Measurements from ENCODE around the gene MRM2.

Gene MRM2

DNA sequence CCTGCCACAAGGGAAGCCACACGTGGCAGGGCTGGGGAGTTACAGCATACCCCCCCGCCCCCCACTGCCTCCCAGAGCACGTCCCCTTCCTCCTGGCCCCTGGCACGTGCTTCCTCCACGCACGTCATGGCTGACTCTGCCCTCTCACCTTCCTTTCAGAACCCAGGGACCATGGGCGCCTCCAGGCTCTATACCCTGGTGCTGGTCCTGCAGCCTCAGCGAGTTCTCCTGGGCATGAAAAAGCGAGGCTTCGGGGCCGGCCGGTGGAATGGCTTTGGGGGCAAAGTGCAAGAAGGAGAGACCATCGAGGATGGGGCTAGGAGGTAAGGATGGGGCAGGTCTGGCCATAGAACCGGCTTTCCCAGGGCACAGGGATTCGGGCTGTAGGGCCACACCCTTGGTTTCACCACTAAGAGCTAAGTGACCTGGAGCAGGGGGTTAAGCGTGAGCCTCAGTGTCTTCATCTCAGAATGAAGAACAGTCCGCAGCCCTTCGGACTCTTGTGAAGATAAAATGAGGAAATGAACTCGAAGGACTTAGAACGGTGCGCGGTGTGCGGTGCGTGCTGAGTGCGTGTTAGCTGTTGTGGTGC, 2.5 kb upstream of the MRM2 start:
- peaks cover 12% of the 10 kb centered on the region for H3K36me3 ChIP-seq (ENCODE audit: control insufficient read depth, insufficient read depth, low read length)
- no peak overlapping the region for H3K27ac ChIP-seq (ENCODE audit: low read depth, low read length)
- H3K4me1 ChIP-seq (ENCODE audit: control insufficient read depth, insufficient read depth, low read length): peaks cover 7% of the 10 kb centered on the region
- H3K4me3 ChIP-seq (ENCODE audit: low read depth, low read length): no peak overlapping the region
- no peaks in the 10 kb centered on the region for H3K9me3 ChIP-seq (ENCODE audit: control insufficient read depth, insufficient read depth, low read length)
- no peaks in the 10 kb centered on the region for H3K27me3 ChIP-seq (ENCODE audit: control insufficient read depth, insufficient read depth, low read length)
- no peak overlapping the region for H3K9ac ChIP-seq (ENCODE audit: low read depth, low read length)

DNA sequence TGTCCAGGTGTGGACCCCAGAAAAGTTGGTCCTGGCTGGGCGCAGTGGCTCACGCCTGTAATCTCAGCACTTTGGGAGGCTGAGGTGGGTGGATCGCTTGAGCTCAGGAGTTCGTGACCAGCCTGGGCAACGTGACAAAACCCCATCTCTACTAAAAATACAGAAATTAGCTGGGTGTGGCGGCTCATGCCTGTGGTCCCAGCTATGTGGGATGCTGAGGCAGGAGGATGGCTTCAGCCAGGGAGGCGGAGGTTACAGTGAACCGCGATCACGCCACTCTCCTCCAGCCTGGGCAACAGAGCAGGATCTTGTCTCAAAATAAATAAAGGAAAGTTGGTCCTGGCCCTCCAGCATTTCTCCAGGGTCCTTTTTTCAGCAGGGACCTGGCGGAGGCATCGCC, 1.5 kb upstream of the MRM2 start:
- H3K9ac ChIP-seq (ENCODE audit: low read depth, low read length): no peak overlapping the region
- peaks cover 20% of the 10 kb centered on the region for H3K36me3 ChIP-seq (ENCODE audit: control insufficient read depth, insufficient read depth, low read length)

DNA sequence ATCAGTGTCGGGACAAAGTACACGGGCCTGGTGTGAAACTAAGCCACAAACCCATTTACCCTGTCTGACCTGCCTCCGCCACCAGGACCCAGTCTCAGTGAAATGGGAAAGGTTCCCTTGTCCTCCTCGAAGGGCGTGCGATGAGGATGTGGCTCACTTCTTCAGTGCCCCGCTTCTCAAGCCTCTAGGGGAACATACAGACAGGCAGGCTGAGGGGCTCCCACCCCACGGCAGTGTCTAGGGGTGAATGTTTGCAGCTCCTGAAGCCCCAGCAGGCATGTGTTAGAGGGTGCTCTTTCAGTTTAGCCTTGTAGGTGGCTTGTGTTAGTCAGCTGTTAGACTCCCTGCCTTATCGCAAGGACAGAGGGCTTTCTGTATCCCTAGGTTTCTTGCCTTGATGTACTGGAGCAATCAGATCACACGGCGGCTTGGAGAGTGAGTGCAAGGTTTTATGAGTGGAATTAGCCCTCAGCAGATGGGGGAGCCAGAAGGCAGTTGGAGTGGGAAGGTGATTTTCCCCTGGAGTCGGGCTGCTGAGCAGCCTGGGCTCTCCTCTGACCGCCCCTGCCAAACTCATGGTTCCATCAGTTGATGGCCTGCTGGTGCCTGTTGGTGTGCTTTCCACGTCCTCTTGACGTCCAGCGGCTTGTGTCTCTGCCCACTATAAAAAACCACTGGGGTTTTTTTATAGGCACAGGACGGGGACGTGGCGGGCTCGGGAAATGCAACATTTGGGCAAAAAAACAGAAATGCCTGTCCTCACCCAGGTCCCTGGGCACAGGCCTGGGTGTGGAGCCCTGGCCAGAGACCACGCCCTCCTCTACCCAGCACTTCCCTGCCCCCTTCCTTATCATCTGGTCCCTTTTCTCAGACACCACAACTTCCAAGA, 780 bp upstream of the MRM2 start:
- Histone ChIP-seq H3K9me3 (ENCODE audit: control insufficient read depth, insufficient read depth, low read length) (no peaks in the 10 kb centered on the region), H3K4me3 (ENCODE audit: low read depth, low read length) (peak overlapping the region; percentile 86), H3K4me1 (ENCODE audit: control insufficient read depth, insufficient read depth, low read length) (peaks cover 7% of the 10 kb centered on the region), H3K36me3 (ENCODE audit: control insufficient read depth, insufficient read depth, low read length) (peaks cover 27% of the 10 kb centered on the region), H3K27ac (ENCODE audit: low read depth, low read length) (peak overlapping the region; percentile 74), H3K9ac (ENCODE audit: low read depth, low read length) (peak overlapping the region; percentile 79), H3K27me3 (ENCODE audit: control insufficient read depth, insufficient read depth, low read length) (no peaks in the 10 kb centered on the region)

More for the DNA sequence above, 1.5 kb upstream of the MRM2 start:
- no peaks in the 10 kb centered on the region for H3K27me3 ChIP-seq (ENCODE audit: control insufficient read depth, insufficient read depth, low read length)
- H3K9me3 ChIP-seq (ENCODE audit: control insufficient read depth, insufficient read depth, low read length): no peaks in the 10 kb centered on the region
- H3K4me3 ChIP-seq (ENCODE audit: low read depth, low read length): peak overlapping the region; percentile 86; the same call in 1 of the 2 replicates
- no peak overlapping the region for H3K27ac ChIP-seq (ENCODE audit: low read depth, low read length)
- H3K4me1 ChIP-seq (ENCODE audit: control insufficient read depth, insufficient read depth, low read length): peaks cover 7% of the 10 kb centered on the region

DNA sequence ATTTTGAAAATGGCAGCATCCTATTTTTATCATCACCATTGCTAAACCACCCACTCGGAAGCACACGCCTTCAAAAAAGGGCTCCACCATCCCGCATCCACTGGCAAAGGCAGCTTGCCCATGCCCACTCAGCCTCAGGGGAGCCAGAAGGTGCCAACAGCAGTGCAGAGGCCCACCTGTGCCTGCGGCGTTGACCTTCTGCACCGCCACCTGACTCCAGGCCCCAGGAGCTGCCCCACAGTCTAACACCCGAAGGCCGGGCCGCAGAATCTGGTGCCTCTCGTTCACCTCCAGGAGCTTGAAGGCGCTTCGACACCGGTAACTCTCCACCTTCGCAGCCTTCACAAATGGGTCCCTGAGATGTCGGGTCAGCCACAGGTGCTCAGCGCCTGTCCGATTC, 2.8 kb downstream of the MRM2 start:
- no peak overlapping the region for H3K4me3 ChIP-seq (ENCODE audit: low read depth, low read length)
- no peak overlapping the region for H3K27ac ChIP-seq (ENCODE audit: low read depth, low read length)
- H3K27me3 ChIP-seq (ENCODE audit: control insufficient read depth, insufficient read depth, low read length): no peaks in the 10 kb centered on the region
- peaks cover 52% of the 10 kb centered on the region for H3K36me3 ChIP-seq (ENCODE audit: control insufficient read depth, insufficient read depth, low read length)
- no peaks in the 10 kb centered on the region for H3K9me3 ChIP-seq (ENCODE audit: control insufficient read depth, insufficient read depth, low read length)
- H3K4me1 ChIP-seq (ENCODE audit: control insufficient read depth, insufficient read depth, low read length): peaks cover 4% of the 10 kb centered on the region
- H3K9ac ChIP-seq (ENCODE audit: low read depth, low read length): no peak overlapping the region

DNA sequence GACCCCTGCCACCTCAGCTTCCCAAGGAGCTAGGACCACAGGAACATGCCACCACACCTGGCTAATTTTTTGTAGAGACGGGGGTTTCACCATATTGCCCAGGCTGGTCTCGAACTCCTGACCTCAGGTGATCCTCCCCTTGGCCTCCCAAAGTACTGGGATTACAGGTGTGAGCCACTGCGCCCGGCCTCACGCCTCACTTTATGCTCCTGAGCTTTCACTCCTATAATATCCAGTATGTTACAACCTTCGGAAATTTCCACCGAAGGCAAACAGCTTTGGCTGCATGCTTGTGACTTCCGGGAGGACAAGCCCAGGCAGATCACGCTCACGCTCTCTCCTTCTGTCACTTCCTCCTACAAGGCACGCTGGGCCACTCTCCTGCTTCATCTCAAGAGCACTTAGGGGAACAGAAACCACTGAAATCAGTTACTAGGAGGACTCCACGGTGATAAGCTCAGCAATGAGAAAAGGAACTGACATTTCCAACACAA, 4.8 kb downstream of the MRM2 start:
- no peaks in the 10 kb centered on the region for H3K9me3 ChIP-seq (ENCODE audit: control insufficient read depth, insufficient read depth, low read length)
- no peak overlapping the region for H3K9ac ChIP-seq (ENCODE audit: low read depth, low read length)
- peaks cover 4% of the 10 kb centered on the region; the same call in 1 of the 2 replicates for H3K4me1 ChIP-seq (ENCODE audit: control insufficient read depth, insufficient read depth, low read length)
- H3K27me3 ChIP-seq (ENCODE audit: control insufficient read depth, insufficient read depth, low read length): no peaks in the 10 kb centered on the region
- peaks cover 55% of the 10 kb centered on the region for H3K36me3 ChIP-seq (ENCODE audit: control insufficient read depth, insufficient read depth, low read length)
- H3K27ac ChIP-seq (ENCODE audit: low read depth, low read length): no peak overlapping the region
- H3K4me3 ChIP-seq (ENCODE audit: low read depth, low read length): no peak overlapping the region

DNA sequence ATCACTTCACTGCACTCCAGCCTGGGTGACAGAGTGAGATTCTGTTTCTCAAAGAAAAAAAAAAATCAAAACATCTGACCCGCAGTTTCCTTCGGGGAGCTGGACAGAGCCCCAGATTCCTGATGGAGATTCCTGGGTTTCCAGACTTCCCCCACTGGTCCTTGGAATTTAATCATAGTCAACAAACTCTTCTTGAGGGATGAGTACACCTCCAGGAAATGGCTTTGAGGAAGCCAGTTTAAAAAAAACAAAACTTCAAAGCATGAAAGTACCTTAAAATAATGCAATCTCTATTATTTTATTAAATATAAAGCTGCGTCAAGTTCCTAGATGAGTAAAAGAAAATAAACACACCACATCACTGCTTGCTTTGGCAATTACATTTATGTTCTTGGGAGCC, 8.1 kb downstream of the MRM2 start:
- no peak overlapping the region for H3K9ac ChIP-seq (ENCODE audit: low read depth, low read length)
- H3K4me3 ChIP-seq (ENCODE audit: low read depth, low read length): no peak overlapping the region
- H3K36me3 ChIP-seq (ENCODE audit: control insufficient read depth, insufficient read depth, low read length): peaks cover 60% of the 10 kb centered on the region
- H3K9me3 ChIP-seq (ENCODE audit: control insufficient read depth, insufficient read depth, low read length): no peaks in the 10 kb centered on the region
- H3K27me3 ChIP-seq (ENCODE audit: control insufficient read depth, insufficient read depth, low read length): no peaks in the 10 kb centered on the region
- peaks cover 9% of the 10 kb centered on the region; the same call in 1 of the 2 replicates for H3K4me1 ChIP-seq (ENCODE audit: control insufficient read depth, insufficient read depth, low read length)
- H3K27ac ChIP-seq (ENCODE audit: low read depth, low read length): no peak overlapping the region

DNA sequence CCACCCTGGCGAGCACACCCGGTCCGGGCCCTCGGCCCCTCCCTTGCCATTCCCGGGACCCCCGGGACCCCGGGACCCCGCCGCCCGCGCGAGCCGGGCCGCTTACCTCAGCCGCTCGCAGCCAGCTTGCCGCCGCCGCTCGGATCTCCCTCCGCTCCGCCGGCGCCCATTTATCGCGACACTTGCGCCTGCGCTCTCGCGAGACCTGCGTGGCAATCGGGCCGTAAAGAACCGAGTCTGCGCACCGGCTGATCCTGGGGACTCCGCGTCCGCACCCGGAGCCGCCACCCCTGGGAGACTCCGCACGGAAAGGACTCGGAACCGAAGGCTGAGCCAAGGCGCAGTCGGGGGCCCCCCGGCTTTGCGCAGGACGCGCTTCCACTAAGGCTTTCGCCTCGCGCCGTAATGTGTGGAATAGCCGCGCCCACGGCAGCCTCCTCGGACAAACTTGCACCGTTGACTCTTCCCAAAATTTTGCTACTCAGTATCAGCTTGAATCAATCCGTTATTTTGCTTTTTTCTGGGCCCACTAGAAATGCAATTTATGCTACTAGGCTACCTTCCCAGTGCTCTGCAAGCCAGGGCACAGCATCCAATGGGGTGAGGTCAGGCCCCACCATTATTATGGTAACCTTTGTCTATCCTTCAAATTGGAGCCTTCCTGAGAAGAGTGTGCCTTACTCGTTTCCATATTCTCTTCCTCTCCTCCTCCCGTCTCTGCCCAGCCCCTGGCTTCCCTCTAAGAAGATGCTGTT, 9.1 kb downstream of the MRM2 start, which contains the start of gene MAD1L1:
Gene MAD1L1 (minus strand): TSS at position 180 of the 755 bp plus-strand sequence. CDS start 2,812 bp downstream, outside the sequence.
- Histone ChIP-seq H3K27me3 (ENCODE audit: control insufficient read depth, insufficient read depth, low read length) (no peaks in the 10 kb centered on the region), H3K9ac (ENCODE audit: low read depth, low read length) (peak within 1 kb of the TSS; percentile 82), H3K27ac (ENCODE audit: low read depth, low read length) (peak within 1 kb of the TSS; percentile 71), H3K4me3 (ENCODE audit: low read depth, low read length) (peak within 1 kb of the TSS; percentile 87), H3K9me3 (ENCODE audit: control insufficient read depth, insufficient read depth, low read length) (no peaks in the 10 kb centered on the region), H3K36me3 (ENCODE audit: control insufficient read depth, insufficient read depth, low read length) (peaks cover 63% of the 10 kb centered on the region), H3K4me1 (ENCODE audit: control insufficient read depth, insufficient read depth, low read length) (peaks cover 9% of the 10 kb centered on the region; the same call in 1 of the 2 replicates)

DNA sequence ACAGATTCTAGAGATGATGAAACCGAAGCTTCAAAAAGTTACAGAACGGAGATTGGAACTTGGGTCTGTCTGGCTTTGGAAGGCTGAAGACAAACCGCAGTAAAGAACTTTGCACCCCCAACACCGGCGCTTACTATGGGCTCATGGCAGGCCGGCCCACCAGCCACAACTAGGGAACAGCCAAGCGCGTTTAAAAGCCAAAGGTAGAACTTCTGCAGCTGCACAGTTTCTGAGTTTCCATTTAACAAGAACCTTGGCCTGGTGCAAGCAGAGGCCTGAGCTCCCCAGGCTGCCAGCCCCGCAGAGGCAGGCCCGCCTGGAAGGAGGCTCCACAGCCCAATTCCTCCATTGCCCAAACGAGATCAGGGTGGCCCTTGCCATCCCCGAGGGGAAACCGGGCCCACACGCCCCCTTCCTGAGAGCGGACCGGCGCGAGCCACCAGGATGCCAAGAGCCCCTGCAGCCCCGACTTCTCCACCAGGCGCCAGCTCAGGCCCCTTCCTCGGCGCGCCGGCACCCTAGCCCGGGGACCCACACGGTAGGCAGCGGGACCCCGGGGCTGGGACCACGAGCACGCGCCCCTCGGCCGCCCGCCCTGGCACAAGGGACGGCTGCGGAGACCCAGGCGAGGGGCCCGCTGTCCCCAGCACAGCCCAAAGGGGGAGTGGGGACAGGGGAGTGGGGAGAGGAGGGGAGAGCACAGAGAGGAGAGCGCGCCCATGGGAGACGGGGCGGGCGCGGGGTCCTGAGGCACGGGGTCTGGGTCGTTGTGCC, 9.8 kb downstream of the MRM2 start:
- H3K4me1 ChIP-seq (ENCODE audit: control insufficient read depth, insufficient read depth, low read length): peaks cover 9% of the 10 kb centered on the region; the same call in 1 of the 2 replicates
- H3K9me3 ChIP-seq (ENCODE audit: control insufficient read depth, insufficient read depth, low read length): no peaks in the 10 kb centered on the region
- peak overlapping the region; percentile 87 for H3K4me3 ChIP-seq (ENCODE audit: low read depth, low read length)
- peaks cover 63% of the 10 kb centered on the region for H3K36me3 ChIP-seq (ENCODE audit: control insufficient read depth, insufficient read depth, low read length)
- H3K9ac ChIP-seq (ENCODE audit: low read depth, low read length): peak overlapping the region; percentile 82
- peak overlapping the region; percentile 71 for H3K27ac ChIP-seq (ENCODE audit: low read depth, low read length)
- no peaks in the 10 kb centered on the region for H3K27me3 ChIP-seq (ENCODE audit: control insufficient read depth, insufficient read depth, low read length)

DNA sequence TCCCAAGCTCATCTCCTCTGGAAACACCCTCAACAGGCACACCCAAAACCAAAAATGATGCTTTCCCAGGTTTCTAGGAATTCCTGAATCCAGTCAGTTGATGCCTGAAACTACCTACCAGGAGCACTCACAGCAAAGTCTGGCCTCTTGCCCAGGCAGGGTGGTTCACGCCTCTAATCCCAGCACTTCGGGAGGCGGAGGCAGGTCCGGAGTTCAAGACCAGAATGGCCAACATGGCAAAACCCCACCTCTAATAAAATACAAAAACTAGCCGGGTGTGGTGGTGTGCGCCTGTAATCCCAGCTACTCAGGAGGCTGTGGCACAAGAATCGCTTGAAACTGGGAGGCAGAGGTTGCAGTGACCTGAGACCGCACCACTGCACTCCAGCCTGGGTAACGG, 11.1 kb downstream of the MRM2 start:
- Histone ChIP-seq H3K36me3 (ENCODE audit: control insufficient read depth, insufficient read depth, low read length) (peaks cover 63% of the 10 kb centered on the region), H3K4me3 (ENCODE audit: low read depth, low read length) (no peak overlapping the region), H3K27me3 (ENCODE audit: control insufficient read depth, insufficient read depth, low read length) (no peaks in the 10 kb centered on the region), H3K27ac (ENCODE audit: low read depth, low read length) (no peak overlapping the region), H3K9ac (ENCODE audit: low read depth, low read length) (no peak overlapping the region), H3K9me3 (ENCODE audit: control insufficient read depth, insufficient read depth, low read length) (no peaks in the 10 kb centered on the region), H3K4me1 (ENCODE audit: control insufficient read depth, insufficient read depth, low read length) (peaks cover 9% of the 10 kb centered on the region; the same call in 1 of the 2 replicates)

DNA sequence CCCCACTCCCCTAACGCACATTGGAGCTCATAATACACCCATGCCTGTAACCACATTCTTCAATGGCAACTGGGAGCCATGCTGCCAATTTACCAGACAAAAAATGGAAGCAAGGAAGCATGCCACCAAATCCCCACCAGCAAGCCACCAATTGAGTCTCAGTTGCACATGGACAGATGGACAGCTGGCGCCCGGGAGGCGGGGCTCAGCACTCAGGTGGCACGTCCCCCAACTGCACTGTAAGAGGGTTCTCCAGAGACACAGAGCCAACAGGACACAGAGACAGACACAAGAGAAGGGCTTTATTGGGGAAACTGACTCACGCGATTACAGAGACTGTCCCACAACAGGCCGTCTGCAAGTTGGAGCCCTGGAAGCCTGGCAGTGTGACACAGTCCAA, 11.8 kb downstream of the MRM2 start:
- H3K27ac ChIP-seq (ENCODE audit: low read depth, low read length): no peak overlapping the region
- H3K9ac ChIP-seq (ENCODE audit: low read depth, low read length): no peak overlapping the region
- no peaks in the 10 kb centered on the region for H3K9me3 ChIP-seq (ENCODE audit: control insufficient read depth, insufficient read depth, low read length)
- H3K36me3 ChIP-seq (ENCODE audit: control insufficient read depth, insufficient read depth, low read length): peaks cover 63% of the 10 kb centered on the region
- H3K4me1 ChIP-seq (ENCODE audit: control insufficient read depth, insufficient read depth, low read length): peaks cover 9% of the 10 kb centered on the region; the same call in 1 of the 2 replicates
- H3K27me3 ChIP-seq (ENCODE audit: control insufficient read depth, insufficient read depth, low read length): no peaks in the 10 kb centered on the region
- H3K4me3 ChIP-seq (ENCODE audit: low read depth, low read length): no peak overlapping the region
